Activated CD4-positive, alpha-beta T cell treated with anti-CD3 and anti-CD28 coated beads, Interleukin-2, amount 10 ng/mL, durations not matched to agents 7 days and 5 days (primary cell): ENCODE measurements around the gene GPC3. TPM values are rescaled to one million over a fixed set of nuclear protein-coding genes. Genes with fewer than 3 reads are reported as not detected.

ENCODE experiments used
- CTCF ChIA-PET: fragments of 350-600 bp; sonication (Branson Sonifier 250); formaldehyde crosslinking; loops from one replicate; lab custom pipeline; 2021; ENCODE audit warnings: antibody characterized with exemption; lab: Charles Lee
- POLR2A ChIA-PET: fragments of 350-600 bp; sonication (Branson Sonifier 250); formaldehyde crosslinking; loops from one replicate; lab custom pipeline; 2021; ENCODE audit warnings: antibody characterized with exemption; lab: Charles Lee
- DNase-seq: peaks from one replicate; pipeline ENCODE4 v3.0.0-alpha.2; 2020
- H3K27ac Mint-ChIP-seq: one replicate; pipeline ENCODE4 v1.8.0; 2021; ENCODE audit warnings: mild to moderate bottlenecking, moderate library complexity, mixed read lengths
- H3K27me3 Mint-ChIP-seq: one replicate; pipeline ENCODE4 v1.8.0; 2021; ENCODE audit warnings: mixed read lengths
- H3K36me3 Mint-ChIP-seq: one replicate; pipeline ENCODE4 v1.8.0; 2021; ENCODE audit warnings: low read depth, mixed read lengths
- H3K4me1 Mint-ChIP-seq: one replicate; pipeline ENCODE4 v1.8.0; 2021; ENCODE audit warnings: mixed read lengths
- H3K4me3 Mint-ChIP-seq: one replicate; pipeline ENCODE4 v1.8.0; 2021; ENCODE audit warnings: mild to moderate bottlenecking, moderate library complexity, mixed read lengths
- H3K9me3 Mint-ChIP-seq: one replicate; pipeline ENCODE4 v1.8.0; 2021; ENCODE audit warnings: mixed read lengths
- total RNA-seq, 2 experiments: library from RNA; stranded (reverse); gene quantifications; one replicate each; pipeline ENCODE4 v1.2.3, GENCODE V29; 2021

Gene GPC3
- total RNA-seq, 2 experiments from 2014 or later: 0.81 to 1.0 TPM

DNA sequence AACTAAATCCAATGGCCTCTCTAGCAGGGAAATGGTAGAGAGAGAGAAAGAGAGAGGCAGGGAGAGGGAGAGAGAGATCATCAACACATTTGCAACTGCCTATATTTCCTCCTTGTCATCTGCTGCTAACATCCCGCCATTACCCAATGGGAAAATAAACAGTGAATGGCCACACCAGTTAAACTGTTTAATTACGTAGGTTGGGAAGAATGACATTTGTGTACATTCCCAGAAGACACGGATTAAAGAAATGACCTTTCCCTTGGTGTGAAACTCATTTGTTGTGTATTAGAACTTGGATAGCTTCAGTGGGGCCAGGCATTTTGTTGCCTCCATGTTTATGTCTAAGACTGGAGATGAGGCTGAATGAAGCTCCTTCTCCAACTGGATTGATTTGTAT is 474.4 kb downstream of the GPC3 start:
- POLR2A ChIA-PET: no interaction called here
- no peaks in the 10 kb centered on the region for H3K9me3 Mint-ChIP-seq
- no peak overlapping the region for H3K4me3 Mint-ChIP-seq
- no peaks in the 10 kb centered on the region for H3K4me1 Mint-ChIP-seq
- no peak overlapping the region for H3K27ac Mint-ChIP-seq
- CTCF ChIA-PET: no interaction called here
- DNase-seq: no peak
- H3K36me3 Mint-ChIP-seq: no peaks in the 10 kb centered on the region
- H3K27me3 Mint-ChIP-seq: no peaks in the 10 kb centered on the region

DNA sequence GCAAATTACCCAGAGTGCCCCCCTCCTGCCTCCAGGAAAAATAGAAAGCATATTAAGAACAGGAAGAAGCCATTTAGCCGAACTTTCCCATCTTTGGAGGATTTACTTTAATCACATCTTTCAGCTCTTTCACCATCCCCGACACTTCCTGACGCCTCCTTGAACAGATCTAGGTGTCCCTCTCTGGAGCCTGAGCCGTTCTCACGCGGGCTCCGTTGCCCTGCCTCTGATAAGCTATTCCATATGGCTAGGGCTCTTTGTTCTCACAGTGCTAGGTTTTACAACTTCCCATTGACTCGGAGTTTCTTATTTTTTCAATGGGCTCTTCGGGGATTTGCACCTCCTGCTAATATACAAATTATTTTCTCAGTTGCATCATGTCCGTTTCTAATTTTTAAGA is 488.0 kb downstream of the GPC3 start:
- no peaks in the 10 kb centered on the region for H3K27me3 Mint-ChIP-seq
- no peaks in the 10 kb centered on the region for H3K36me3 Mint-ChIP-seq
- CTCF ChIA-PET: no interaction called here
- DNase-seq: no peak
- H3K9me3 Mint-ChIP-seq: no peaks in the 10 kb centered on the region
- no peaks in the 10 kb centered on the region for H3K4me1 Mint-ChIP-seq
- H3K4me3 Mint-ChIP-seq: no peak overlapping the region
- POLR2A ChIA-PET: no interaction called here
- no peak overlapping the region for H3K27ac Mint-ChIP-seq

DNA sequence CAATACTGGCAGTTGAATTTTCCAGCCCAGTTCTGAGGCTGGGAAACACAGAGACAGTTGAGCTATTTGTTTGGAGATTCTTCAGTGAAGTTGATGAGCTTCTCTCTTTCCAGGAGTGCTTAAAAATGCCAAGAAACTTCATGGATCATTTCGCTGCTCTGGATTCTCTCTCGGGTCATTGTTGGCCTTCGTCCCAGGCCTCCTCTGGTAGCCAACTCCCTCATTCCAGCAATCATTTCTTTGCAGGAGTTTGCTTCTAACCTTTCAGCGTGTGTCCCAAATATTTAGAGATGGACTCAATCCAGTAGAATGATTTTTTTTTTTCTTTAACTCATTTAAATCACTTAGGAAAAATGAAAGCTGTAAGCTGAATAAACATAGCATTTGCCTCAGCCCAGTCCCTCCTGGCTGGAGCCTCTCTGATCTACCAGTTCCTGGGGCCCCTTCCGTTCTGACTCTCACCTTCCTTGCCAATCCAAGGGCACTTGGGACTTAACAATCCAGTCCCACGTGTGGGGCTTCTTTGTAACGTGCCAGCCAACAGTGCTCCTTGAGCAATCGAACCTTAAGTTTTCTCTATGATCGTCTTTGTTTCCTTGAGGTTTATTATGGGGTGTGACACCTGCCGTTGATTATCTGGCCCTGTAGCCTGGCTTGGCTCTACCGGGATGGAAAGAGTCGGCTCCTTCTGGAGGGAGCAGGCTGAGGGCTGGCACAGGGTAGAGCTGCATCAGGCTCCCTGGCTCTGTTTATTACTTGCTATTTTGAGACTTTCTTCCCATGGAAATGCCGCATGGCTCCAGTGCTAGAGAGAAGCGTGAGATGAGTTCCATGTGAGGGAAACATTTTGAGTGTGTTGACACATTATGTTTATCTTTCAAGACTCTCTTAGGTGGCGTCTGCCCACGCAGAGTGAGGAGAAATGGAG is 489.7 kb downstream of the GPC3 start:
- CTCF ChIA-PET: no interaction called here
- no peaks in the 10 kb centered on the region for H3K36me3 Mint-ChIP-seq
- no peak overlapping the region for H3K4me3 Mint-ChIP-seq
- no peak overlapping the region for H3K27ac Mint-ChIP-seq
- POLR2A ChIA-PET: no interaction called here
- no peak for DNase-seq
- H3K9me3 Mint-ChIP-seq: no peaks in the 10 kb centered on the region
- H3K27me3 Mint-ChIP-seq: no peaks in the 10 kb centered on the region
- H3K4me1 Mint-ChIP-seq: no peaks in the 10 kb centered on the region

DNA sequence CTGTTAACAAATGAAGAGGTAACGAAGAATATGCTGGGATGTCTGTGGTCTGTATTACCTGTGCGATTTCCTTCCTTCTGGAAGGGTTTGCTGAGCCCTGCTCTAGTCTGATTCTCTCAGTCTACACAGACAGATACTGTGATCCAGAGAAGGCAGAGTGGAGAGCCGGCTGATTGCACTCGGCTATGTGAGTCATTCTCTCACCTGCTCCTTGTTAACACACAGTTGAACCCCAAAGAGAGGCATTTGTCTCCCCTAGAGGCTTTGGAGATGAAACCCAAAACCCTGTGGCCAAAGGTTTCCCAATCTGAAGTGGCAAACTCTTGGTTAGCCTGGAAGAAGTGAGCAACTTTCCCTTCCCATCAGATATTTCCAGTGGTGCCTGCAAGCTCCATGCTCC is 492.0 kb downstream of the GPC3 start:
- no peak for DNase-seq
- Mint-ChIP-seq H3K9me3 (no peaks in the 10 kb centered on the region), H3K36me3 (no peaks in the 10 kb centered on the region), H3K27me3 (no peaks in the 10 kb centered on the region), H3K27ac (no peak overlapping the region), H3K4me1 (no peaks in the 10 kb centered on the region), H3K4me3 (no peak overlapping the region)
- POLR2A ChIA-PET: no interaction called here
- CTCF ChIA-PET: no interaction called here

DNA sequence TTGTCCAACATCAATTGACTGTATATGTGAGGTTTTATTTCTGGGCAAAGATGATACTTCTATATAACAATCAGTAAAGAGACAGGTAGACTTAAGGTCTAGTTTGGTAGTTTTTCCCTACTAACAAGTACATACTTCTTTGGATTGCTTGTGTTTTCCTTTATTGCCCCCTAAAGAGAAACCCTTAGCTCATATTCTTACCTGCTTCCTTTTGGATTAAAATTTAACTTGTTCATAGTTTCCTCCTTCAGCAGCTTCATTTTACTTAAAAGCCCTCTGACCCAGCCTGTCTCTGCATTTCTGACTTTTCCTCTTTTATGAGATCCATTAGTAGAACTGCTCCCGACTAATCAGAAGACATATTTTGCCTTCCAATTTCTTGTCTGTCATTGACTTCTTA is 494.4 kb downstream of the GPC3 start:
- H3K9me3 Mint-ChIP-seq: no peaks in the 10 kb centered on the region
- ChIA-PET CTCF (no interaction called here), POLR2A (no interaction called here)
- H3K4me1 Mint-ChIP-seq: no peaks in the 10 kb centered on the region
- H3K4me3 Mint-ChIP-seq: no peak overlapping the region
- no peak overlapping the region for H3K27ac Mint-ChIP-seq
- H3K36me3 Mint-ChIP-seq: no peaks in the 10 kb centered on the region
- DNase-seq: no peak
- no peaks in the 10 kb centered on the region for H3K27me3 Mint-ChIP-seq
